ENCODE data around the gene CACNG8.

CACNG8 gene

DNA sequence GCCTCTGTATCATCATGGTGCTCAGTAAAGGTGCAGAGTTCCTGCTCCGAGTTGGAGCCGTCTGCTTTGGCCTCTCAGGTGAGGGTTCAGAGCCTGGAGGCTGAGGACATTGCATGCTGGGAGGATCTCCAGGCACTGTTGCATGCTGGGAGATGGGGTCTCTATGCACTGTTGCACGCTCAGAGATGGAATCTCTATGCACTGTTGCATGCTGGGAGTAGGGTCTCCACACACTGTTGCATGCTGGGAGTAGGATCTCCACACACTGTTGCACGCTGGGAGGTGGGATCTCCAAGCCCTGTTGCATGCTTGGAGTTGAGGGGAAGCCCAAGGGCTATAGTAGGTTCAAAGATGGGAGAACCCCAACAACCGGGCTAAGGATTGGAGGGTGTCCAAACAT lies 37.0 kb downstream of the CACNG8 start:
- Histone ChIP-seq H3K27me3 (ENCODE audit: control insufficient read depth in 1 of 2, insufficient read depth in 2 of 2, low read length in 2 of 2) (peaks cover 7 to 16% of the 10 kb centered on the region in 2 donors), H3K9ac (ENCODE audit: low read length) (no peak overlapping the region), H3K27ac (ENCODE audit: low read depth, low read length) (no peak overlapping the region), H3K9me3 (ENCODE audit: low read length) (no peaks in the 10 kb centered on the region), H3K4me1 (ENCODE audit: insufficient read depth, low read length) (no peaks in the 10 kb centered on the region), H3K36me3 (ENCODE audit: insufficient read depth, low read length) (no peaks in the 10 kb centered on the region), H3K4me3 (ENCODE audit: low read depth in 1 of 2, low read length in 2 of 2) (no peak overlapping the region)

DNA sequence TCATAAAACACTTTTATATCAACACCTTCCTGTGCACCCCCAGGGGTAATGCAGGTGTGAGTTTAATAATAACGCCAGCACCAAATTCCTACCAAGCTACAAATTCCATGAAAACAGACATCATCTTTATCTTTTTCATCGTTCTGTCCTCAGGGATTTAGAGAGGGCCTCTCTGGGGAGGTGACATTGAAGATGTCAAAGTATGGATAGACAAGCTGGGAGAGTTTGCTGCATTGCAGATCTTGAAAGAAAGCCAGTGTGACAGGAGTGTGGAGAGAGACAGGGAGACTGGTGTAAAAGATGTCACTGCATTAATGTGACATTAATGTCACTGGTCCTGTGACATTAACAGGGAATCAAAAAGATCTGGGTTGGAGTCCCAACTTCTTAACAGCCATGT lies 38.8 kb downstream of the CACNG8 start:
- no peaks in the 10 kb centered on the region for H3K9me3 ChIP-seq (ENCODE audit: low read length)
- H3K4me1 ChIP-seq (ENCODE audit: insufficient read depth, low read length) = no peaks in the 10 kb centered on the region
- no peak overlapping the region for H3K9ac ChIP-seq (ENCODE audit: low read length)
- peaks cover 0 to 10% of the 10 kb centered on the region in 2 donors for H3K27me3 ChIP-seq (ENCODE audit: control insufficient read depth in 1 of 2, insufficient read depth in 2 of 2, low read length in 2 of 2)
- no peaks in the 10 kb centered on the region for H3K36me3 ChIP-seq (ENCODE audit: insufficient read depth, low read length)
- H3K4me3 ChIP-seq (ENCODE audit: low read depth in 1 of 2, low read length in 2 of 2) = no peak overlapping the region
- H3K27ac ChIP-seq (ENCODE audit: low read depth, low read length) = no peak overlapping the region

DNA sequence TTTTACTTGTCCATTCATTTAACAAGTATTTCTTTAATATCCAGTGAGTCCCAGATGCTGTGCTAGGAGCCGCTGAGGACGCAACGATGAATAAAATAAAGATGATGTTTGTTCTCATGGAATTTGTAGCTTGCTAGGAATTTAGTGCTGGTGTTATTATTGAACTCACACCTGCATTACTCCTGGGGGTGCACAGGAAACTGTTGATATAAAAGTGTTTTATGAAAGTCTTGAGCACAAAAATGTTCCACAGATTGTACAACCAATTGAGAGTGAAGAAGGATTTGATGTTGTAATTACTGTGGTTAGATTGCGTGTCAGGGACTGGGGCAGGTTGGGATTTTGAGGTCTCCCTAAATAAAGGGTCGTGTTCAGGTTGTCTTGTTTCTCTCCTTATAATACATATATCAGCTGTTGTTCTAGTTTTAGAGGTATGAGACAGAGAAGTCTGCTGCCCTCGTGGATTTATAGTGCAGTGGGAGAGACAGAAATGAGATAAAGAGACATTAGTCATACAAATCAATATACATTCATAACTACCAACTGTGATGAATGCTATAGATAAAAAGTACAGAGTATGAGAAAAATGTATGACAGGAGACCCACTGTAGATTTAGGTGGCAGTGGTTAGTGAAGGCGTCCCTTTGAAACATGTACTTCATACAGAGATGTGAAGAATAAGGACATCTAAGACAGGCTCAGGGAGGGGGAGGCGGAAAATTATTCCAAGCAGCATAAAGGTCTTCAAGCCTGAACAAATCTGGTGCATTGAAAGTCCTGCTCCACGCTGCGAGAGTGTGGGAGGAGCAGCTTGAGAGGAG lies 40.0 kb downstream of the CACNG8 start:
- peaks cover 0 to 10% of the 10 kb centered on the region in 2 donors for H3K27me3 ChIP-seq (ENCODE audit: control insufficient read depth in 1 of 2, insufficient read depth in 2 of 2, low read length in 2 of 2)
- no peaks in the 10 kb centered on the region for H3K36me3 ChIP-seq (ENCODE audit: insufficient read depth, low read length)
- H3K9ac ChIP-seq (ENCODE audit: low read length) = no peak overlapping the region

DNA sequence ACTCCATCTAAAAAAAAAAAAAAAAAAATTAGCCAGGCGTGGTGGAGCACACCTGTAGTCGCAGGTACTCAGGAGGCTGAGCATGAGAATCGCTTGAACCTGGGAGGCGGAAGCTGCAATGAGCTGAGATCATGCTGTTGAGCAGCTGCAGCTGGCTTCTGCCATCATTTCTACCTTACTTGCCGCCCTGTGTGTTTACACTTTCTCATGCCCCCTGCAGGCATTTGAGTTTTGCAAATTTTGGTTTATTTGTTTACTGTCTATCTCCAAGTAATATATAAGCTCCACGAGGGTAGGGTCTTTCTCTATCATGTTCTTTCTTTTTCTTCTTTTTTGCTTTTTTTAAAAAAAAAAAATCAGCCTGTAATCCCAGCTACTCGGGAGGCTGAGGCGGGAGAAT lies 46.7 kb downstream of the CACNG8 start:
- Histone ChIP-seq H3K27ac (ENCODE audit: low read depth, low read length) (no peak overlapping the region), H3K27me3 (ENCODE audit: control insufficient read depth in 1 of 2, insufficient read depth in 2 of 2, low read length in 2 of 2) (peaks cover 0 to 4% of the 10 kb centered on the region in 2 donors), H3K36me3 (ENCODE audit: insufficient read depth, low read length) (no peaks in the 10 kb centered on the region), H3K9ac (ENCODE audit: low read length) (no peak overlapping the region), H3K4me1 (ENCODE audit: insufficient read depth, low read length) (no peaks in the 10 kb centered on the region), H3K9me3 (ENCODE audit: low read length) (no peaks in the 10 kb centered on the region), H3K4me3 (ENCODE audit: low read depth in 1 of 2, low read length in 2 of 2) (no peak overlapping the region)

More for the DNA sequence above, 40.0 kb downstream of the CACNG8 start:
- H3K9me3 ChIP-seq (ENCODE audit: low read length) = no peaks in the 10 kb centered on the region
- no peak overlapping the region for H3K27ac ChIP-seq (ENCODE audit: low read depth, low read length)
- no peaks in the 10 kb centered on the region for H3K4me1 ChIP-seq (ENCODE audit: insufficient read depth, low read length)
- H3K4me3 ChIP-seq (ENCODE audit: low read depth in 1 of 2, low read length in 2 of 2) = no peak overlapping the region

DNA sequence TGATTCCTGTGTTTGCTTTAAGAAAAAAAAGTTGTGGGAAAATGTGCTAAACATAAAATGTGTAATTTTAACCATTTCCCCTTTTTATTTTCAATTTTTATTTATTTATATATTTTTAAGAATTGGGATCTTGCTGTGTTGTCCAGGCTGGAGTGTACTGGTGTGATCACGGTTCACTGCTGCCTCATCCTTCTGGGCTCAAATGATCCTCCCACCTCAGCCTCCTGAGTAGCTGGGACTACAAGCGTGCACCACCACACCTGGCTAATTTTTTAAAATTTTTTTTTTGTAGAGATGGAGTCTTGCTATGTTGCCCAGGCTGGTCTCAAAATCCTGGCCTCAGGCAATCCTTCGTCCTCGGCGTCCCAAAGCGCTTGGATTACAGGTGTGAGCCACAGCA lies 47.7 kb downstream of the CACNG8 start:
- Histone ChIP-seq H3K4me1 (ENCODE audit: insufficient read depth, low read length) (no peaks in the 10 kb centered on the region), H3K9ac (ENCODE audit: low read length) (no peak overlapping the region), H3K4me3 (ENCODE audit: low read depth in 1 of 2, low read length in 2 of 2) (no peak overlapping the region), H3K27ac (ENCODE audit: low read depth, low read length) (no peak overlapping the region), H3K36me3 (ENCODE audit: insufficient read depth, low read length) (no peaks in the 10 kb centered on the region), H3K27me3 (ENCODE audit: control insufficient read depth in 1 of 2, insufficient read depth in 2 of 2, low read length in 2 of 2) (peaks cover 0 to 8% of the 10 kb centered on the region in 2 donors), H3K9me3 (ENCODE audit: low read length) (no peaks in the 10 kb centered on the region)

DNA sequence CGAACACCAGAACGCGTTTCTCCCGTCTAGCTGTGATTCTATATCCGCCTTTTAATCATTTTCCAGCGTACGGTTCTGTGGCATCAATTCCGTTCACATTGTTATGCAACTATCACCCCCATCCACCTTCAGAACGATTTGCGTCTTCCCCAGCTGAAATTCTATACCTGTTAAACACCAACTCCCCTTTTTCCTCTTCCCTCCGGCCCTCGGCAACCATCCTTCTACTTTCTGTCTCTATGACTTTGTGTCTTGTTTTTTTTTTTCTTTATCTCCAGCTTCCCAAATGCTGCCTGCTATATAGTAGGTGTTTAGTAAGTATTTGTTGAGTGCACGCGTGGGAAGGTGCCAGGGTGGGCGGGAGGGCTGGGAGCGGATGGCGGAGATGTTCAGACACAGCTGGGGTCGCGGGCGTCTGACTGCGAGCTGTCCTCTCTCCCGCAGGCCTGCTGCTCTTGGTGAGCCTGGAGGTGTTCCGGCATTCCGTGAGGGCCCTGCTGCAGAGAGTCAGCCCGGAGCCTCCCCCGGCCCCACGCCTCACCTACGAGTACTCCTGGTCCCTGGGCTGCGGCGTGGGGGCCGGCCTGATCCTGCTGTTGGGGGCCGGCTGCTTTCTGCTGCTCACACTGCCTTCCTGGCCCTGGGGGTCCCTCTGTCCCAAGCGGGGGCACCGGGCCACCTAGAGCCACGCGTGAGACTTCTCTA lies 48.9 kb downstream of the CACNG8 start:
- Histone ChIP-seq H3K36me3 (ENCODE audit: insufficient read depth, low read length) (no peaks in the 10 kb centered on the region), H3K4me3 (ENCODE audit: low read depth in 1 of 2, low read length in 2 of 2) (no peak overlapping the region), H3K9me3 (ENCODE audit: low read length) (no peaks in the 10 kb centered on the region), H3K4me1 (ENCODE audit: insufficient read depth, low read length) (no peaks in the 10 kb centered on the region), H3K27ac (ENCODE audit: low read depth, low read length) (no peak overlapping the region), H3K9ac (ENCODE audit: low read length) (no peak overlapping the region), H3K27me3 (ENCODE audit: control insufficient read depth in 1 of 2, insufficient read depth in 2 of 2, low read length in 2 of 2) (peaks cover 0 to 8% of the 10 kb centered on the region in 2 donors)

DNA sequence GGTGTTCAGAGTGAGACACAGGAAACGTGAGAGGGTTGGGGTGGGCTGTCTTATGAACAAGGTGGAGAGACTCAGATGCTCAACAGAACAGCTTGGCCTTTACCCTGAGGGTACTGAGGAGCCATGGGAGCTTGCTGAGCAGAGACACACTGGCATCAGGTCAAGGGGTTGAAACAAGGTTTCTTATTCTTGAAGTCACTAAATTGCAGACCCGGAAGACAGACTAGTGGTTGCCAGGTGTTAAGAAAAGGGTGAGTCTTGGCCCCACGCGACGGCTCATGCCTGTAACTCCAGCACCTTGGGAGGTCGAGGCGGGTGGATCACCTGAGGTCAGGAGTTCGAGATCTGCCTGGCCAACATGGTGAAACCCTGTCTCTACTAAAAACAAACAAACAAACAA lies 51.1 kb downstream of the CACNG8 start:
- H3K36me3 ChIP-seq (ENCODE audit: insufficient read depth, low read length) = no peaks in the 10 kb centered on the region
- H3K4me3 ChIP-seq (ENCODE audit: low read depth in 1 of 2, low read length in 2 of 2) = no peak overlapping the region
- H3K9me3 ChIP-seq (ENCODE audit: low read length) = no peaks in the 10 kb centered on the region
- H3K27me3 ChIP-seq (ENCODE audit: control insufficient read depth in 1 of 2, insufficient read depth in 2 of 2, low read length in 2 of 2) = peaks cover 0 to 8% of the 10 kb centered on the region in 2 donors
- no peak overlapping the region for H3K27ac ChIP-seq (ENCODE audit: low read depth, low read length)
- H3K9ac ChIP-seq (ENCODE audit: low read length) = no peak overlapping the region
- no peaks in the 10 kb centered on the region for H3K4me1 ChIP-seq (ENCODE audit: insufficient read depth, low read length)

DNA sequence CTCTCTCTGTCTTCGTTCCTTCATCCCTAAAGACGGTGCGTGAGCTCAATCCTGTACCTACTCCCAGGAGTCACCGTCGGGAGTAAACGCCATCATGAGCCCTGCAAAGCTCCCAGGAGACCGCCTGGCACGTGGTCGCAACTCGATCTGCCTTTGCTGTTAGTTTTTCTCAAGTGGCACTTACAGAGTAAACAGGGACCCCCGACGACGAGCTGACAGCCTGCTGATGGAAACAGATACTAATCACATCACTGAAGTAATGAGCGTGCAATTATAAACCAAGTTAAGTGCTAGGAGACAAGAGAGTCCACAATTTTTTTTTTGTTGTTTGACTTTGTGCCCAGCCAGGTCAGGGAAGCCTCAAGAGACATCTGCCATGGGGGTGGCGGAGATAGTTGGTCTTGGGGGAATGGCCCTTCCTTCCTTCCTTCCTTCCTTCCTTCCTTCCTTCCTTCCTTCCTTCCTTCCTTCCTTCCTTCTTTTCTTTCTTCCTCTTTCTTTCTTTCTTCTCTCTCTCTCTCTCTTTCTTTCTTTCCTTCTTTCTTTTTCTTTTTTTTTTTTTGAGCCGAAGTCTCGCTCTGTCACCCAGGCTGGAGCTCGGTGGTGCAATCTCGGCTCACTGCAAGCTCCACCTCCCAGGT lies 52.3 kb downstream of the CACNG8 start:
- H3K27ac ChIP-seq (ENCODE audit: low read depth, low read length) = no peak overlapping the region
- no peaks in the 10 kb centered on the region for H3K4me1 ChIP-seq (ENCODE audit: insufficient read depth, low read length)
- H3K9me3 ChIP-seq (ENCODE audit: low read length) = no peaks in the 10 kb centered on the region
- no peaks in the 10 kb centered on the region for H3K36me3 ChIP-seq (ENCODE audit: insufficient read depth, low read length)
- H3K27me3 ChIP-seq (ENCODE audit: control insufficient read depth in 1 of 2, insufficient read depth in 2 of 2, low read length in 2 of 2) = peaks cover 0 to 8% of the 10 kb centered on the region in 2 donors
- H3K4me3 ChIP-seq (ENCODE audit: low read depth in 1 of 2, low read length in 2 of 2) = no peak overlapping the region
- H3K9ac ChIP-seq (ENCODE audit: low read length) = no peak overlapping the region

DNA sequence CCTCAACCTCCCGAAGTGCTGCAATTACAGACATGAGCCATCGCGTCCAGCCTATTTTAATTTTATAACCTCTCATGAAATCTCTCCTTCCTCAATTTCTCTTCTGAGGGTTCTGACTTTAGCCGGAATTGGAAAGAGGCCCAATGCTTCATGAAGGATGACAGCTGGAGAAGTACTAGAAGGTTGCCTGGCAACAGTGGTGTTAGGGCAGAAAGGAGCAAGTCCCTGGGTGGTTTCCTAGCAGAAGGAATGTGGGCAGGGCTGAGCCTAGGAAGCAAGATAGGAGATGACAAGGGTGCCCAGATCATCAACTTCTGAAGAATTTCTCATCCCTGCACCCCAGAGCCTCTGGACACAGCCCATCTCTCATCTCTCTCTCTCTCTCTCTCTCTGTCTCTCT lies 54.5 kb downstream of the CACNG8 start:
- H3K9me3 ChIP-seq (ENCODE audit: low read length) = no peaks in the 10 kb centered on the region
- H3K9ac ChIP-seq (ENCODE audit: low read length) = no peak overlapping the region
- no peaks in the 10 kb centered on the region for H3K4me1 ChIP-seq (ENCODE audit: insufficient read depth, low read length)
- no peaks in the 10 kb centered on the region for H3K36me3 ChIP-seq (ENCODE audit: insufficient read depth, low read length)
- peaks cover 0 to 4% of the 10 kb centered on the region in 2 donors for H3K27me3 ChIP-seq (ENCODE audit: control insufficient read depth in 1 of 2, insufficient read depth in 2 of 2, low read length in 2 of 2)
- no peak overlapping the region for H3K4me3 ChIP-seq (ENCODE audit: low read depth in 1 of 2, low read length in 2 of 2)
- H3K27ac ChIP-seq (ENCODE audit: low read depth, low read length) = no peak overlapping the region

DNA sequence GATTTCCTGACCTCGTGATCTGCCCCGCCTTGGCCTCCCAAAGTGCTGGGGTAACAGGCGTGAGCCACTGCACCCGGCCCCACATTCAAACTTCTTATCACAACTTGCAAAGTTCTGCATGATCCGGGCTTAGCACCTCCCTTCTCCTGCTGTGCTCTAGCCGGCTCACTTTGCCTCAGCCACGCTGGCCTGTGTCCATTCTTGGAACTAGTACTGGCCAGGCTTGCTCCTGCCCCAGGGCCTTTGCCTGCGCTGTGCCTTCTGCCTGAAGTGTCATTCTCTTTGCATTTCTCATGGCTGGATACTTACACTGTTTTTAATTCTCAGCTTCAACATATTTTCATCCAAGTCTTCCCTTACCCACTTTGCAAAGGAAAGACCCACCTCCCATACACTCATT lies 58.6 kb downstream of the CACNG8 start:
- Histone ChIP-seq H3K27ac (ENCODE audit: low read depth, low read length) (no peak overlapping the region), H3K9ac (ENCODE audit: low read length) (no peak overlapping the region), H3K9me3 (ENCODE audit: low read length) (no peaks in the 10 kb centered on the region), H3K36me3 (ENCODE audit: insufficient read depth, low read length) (no peaks in the 10 kb centered on the region), H3K4me1 (ENCODE audit: insufficient read depth, low read length) (no peaks in the 10 kb centered on the region), H3K27me3 (ENCODE audit: control insufficient read depth in 1 of 2, insufficient read depth in 2 of 2, low read length in 2 of 2) (peaks cover 0 to 8% of the 10 kb centered on the region in 2 donors), H3K4me3 (ENCODE audit: low read depth in 1 of 2, low read length in 2 of 2) (no peak overlapping the region)

DNA sequence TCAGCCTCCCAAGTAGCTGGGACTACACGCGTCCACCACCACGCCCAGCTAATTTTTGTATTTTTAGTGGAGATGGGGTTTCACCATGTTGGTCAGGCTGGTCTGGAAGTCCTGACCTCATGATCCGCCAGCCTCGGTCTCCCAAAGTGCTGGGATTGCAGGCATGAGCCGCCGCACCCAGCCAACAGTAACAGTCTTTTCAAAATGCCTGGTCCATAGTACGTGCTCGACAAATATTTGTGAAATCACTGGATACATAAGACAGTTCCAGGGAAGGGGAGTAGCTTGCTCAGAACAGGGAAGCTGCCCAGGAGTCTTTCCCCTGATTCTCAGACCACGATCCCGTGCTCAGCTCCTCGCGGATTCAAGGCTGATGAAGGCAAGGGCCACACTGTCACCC lies 59.2 kb downstream of the CACNG8 start:
- Histone ChIP-seq H3K27ac (ENCODE audit: low read depth, low read length) (no peak overlapping the region), H3K9ac (ENCODE audit: low read length) (no peak overlapping the region), H3K36me3 (ENCODE audit: insufficient read depth, low read length) (no peaks in the 10 kb centered on the region), H3K9me3 (ENCODE audit: low read length) (no peaks in the 10 kb centered on the region), H3K27me3 (ENCODE audit: control insufficient read depth in 1 of 2, insufficient read depth in 2 of 2, low read length in 2 of 2) (peaks cover 0 to 8% of the 10 kb centered on the region in 2 donors), H3K4me3 (ENCODE audit: low read depth in 1 of 2, low read length in 2 of 2) (no peak overlapping the region), H3K4me1 (ENCODE audit: insufficient read depth, low read length) (no peaks in the 10 kb centered on the region)

Data from muscle layer of colon (tissue), 2 donors.